GM12891 (cell line): ENCODE results near the gene SNAP29.

Source experiments
- POLR2A ChIP-seq: IDR thresholded peaks from 2 replicates; pipeline ENCODE4 v1.6.1; 2011; ENCODE audit warnings: low read depth, low read length, control low read depth
- POLR2AphosphoS5 ChIP-seq: IDR thresholded peaks from 2 replicates; pipeline ENCODE4 v1.6.1; 2011; ENCODE audit warnings: low read depth, low read length, control low read depth
- TAF1 ChIP-seq: IDR thresholded peaks from 2 replicates; pipeline ENCODE4 v1.6.1; 2011; ENCODE audit warnings: low read depth, low read length, control low read depth

- TF ChIP-seq TAF1 (no peak), POLR2A (no peak), POLR2AphosphoS5 (no peak)
Observed at GRCh38 chr22:20909543-20910303, 50.9 kb downstream of the SNAP29 start.
